ENCODE measurements around the gene TAF1B. TPM values are rescaled to one million over a fixed set of nuclear protein-coding genes. Genes with fewer than 3 reads are reported as not detected.
A peak's percentile ranks its signal among the peaks of the same experiment; 100 is the strongest.

TAF1B gene
- total RNA-seq, 1 donor from 2014 or later = 14.6 TPM

DNA sequence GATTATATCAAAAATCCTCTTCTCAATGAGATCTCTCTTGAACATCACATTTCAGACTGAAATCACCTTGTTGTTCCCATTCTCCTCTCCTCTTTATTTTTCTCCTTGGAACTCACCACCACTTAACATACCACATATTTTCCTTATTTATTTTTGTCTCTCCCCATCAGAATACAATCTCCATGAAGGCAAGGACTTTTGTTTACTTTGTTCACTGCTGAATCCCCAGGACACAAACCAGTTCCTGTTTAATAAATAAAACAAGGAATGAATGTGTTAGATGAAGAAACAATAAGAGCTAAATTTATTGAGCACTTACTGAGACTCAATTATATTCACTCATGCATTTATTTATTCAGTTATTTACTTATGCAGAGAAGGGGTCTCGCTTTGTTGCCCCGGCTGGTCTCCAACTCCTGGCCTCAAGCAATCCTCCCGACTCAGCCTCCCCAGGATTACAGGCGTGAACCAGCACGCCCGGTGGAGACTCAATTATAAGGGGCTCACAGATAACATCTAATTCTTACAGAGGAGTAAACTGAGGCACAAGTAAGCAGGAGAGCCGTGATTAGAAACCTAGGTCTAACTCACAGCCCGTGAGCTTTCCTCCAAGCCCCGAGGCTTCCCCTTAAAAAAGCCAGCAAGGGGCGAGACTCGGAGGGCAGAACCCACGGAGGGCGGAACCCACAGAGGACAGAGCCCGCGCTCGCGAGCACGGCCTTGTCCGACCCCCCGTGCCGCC lies 616 bp upstream of the TAF1B start:
- DNase-seq (ENCODE audit: low read depth) = no peak
- no peak for TF ChIP-seq CTCF (conservative IDR thresholded peaks at IDR 0.05; ENCODE audit: low read depth, low read length)
- peak overlapping the region; percentile 78 for H3K4me3 ChIP-seq (ENCODE audit: low read depth, low read length)

- DNase-seq (ENCODE audit: low read depth) = no peak
- H3K4me3 ChIP-seq (ENCODE audit: low read depth, low read length) = peak overlapping the region; percentile 78
- TF ChIP-seq CTCF (conservative IDR thresholded peaks at IDR 0.05; ENCODE audit: low read depth, low read length) = no peak
Measured at GRCh38 chr2:9844036-9844483, 786 bp downstream of the TAF1B start.

- no peak for TF ChIP-seq CTCF (conservative IDR thresholded peaks at IDR 0.05; ENCODE audit: low read depth, low read length)
- peak overlapping the region; percentile 78 for H3K4me3 ChIP-seq (ENCODE audit: low read depth, low read length)
- DNase-seq (ENCODE audit: low read depth) = no peak
Measured at GRCh38 chr2:9844576-9844975, 1.3 kb downstream of the TAF1B start.

DNA sequence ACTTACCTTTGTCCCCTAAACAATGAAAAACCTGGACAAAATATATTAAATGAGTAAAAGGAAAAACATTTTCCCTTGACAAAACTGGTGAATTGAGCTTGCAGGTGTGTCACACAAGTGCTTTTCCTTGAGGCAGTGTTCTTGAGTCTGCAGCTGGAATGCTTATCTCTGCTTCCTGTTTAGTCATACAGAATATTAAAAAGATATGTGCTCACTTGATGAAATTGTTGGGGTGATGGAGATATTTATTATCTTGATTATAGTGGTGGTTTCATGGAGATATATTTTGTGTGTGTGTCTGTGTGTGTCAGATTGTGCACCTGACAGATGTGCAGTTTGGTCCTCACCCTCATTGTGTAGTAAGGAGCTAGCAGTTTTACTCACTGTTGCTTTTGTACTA lies 3.3 kb downstream of the TAF1B start:
- DNase-seq (ENCODE audit: low read depth) = no peak
- TF ChIP-seq CTCF (conservative IDR thresholded peaks at IDR 0.05; ENCODE audit: low read depth, low read length) = no peak
- H3K4me3 ChIP-seq (ENCODE audit: low read depth, low read length) = no peak overlapping the region

GRCh38 chr2:9847140-9847539 lies 3.9 kb downstream of the TAF1B start:
- no peak overlapping the region for H3K4me3 ChIP-seq (ENCODE audit: low read depth, low read length)
- no peak for DNase-seq (ENCODE audit: low read depth)
- TF ChIP-seq CTCF (conservative IDR thresholded peaks at IDR 0.05; ENCODE audit: low read depth, low read length) = no peak

DNA sequence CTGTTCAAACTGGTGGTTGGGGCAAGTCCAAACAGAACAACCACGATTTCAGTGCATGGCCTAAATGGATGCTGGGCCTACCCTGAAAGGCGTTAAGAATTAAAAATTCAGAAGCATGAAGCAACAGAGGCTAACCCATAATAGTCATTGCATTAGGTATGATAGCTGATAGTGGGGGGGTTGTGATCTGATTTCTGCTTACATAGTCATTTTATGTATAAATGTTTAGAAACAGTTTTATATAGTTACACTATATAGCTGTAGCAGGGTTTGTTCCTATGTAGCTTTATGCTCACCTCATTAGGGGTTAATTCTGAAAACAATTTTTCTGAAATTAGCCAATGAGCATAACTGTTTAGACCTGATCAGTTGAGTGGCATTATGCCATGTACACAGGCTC lies 9.6 kb downstream of the TAF1B start:
- no peak for TF ChIP-seq CTCF (conservative IDR thresholded peaks at IDR 0.05; ENCODE audit: low read depth, low read length)
- DNase-seq (ENCODE audit: low read depth) = no peak

More for the DNA sequence above, 9.6 kb downstream of the TAF1B start:
- H3K4me3 ChIP-seq (ENCODE audit: low read depth, low read length) = no peak overlapping the region

Measured in epithelial cell of proximal tubule (primary cell).